NK-92 (cell line): ENCODE results near the gene SETD2.

Source experiments
- DNase-seq: peaks from one replicate; lab custom pipeline; 2025; ENCODE audit not compliant: unreplicated experiment; lab: John Stamatoyannopoulos, UW

The SETD2 gene

GRCh38 chr3:47010111-47010712 is 153.7 kb downstream of the SETD2 start:
- DNase-seq: no peak

- no peak for DNase-seq
Measured at GRCh38 chr3:47009225-47010110, 154.4 kb downstream of the SETD2 start.

- no peak for DNase-seq
Measured at GRCh38 chr3:47008851-47009224, 155.1 kb downstream of the SETD2 start.

- no peak for DNase-seq
Measured at GRCh38 chr3:47008234-47008796, 155.6 kb downstream of the SETD2 start.

- DNase-seq: no peak
Measured at GRCh38 chr3:47007482-47008233, 156.3 kb downstream of the SETD2 start.

- no peak for DNase-seq
Measured at GRCh38 chr3:47007001-47007400, 156.9 kb downstream of the SETD2 start.

- DNase-seq: no peak
Measured at GRCh38 chr3:47006145-47006651, 157.7 kb downstream of the SETD2 start.

GRCh38 chr3:47005212-47006144 is 158.4 kb downstream of the SETD2 start:
- DNase-seq: no peak

GRCh38 chr3:47004369-47005211 is 159.3 kb downstream of the SETD2 start:
- DNase-seq: no peak

- DNase-seq: no peak
Measured at GRCh38 chr3:47003461-47004368, 160.2 kb downstream of the SETD2 start.

GRCh38 chr3:47003056-47003410 is 160.9 kb downstream of the SETD2 start:
- no peak for DNase-seq

- no peak for DNase-seq
Measured at GRCh38 chr3:47002171-47003055, 161.5 kb downstream of the SETD2 start.

GRCh38 chr3:47001731-47002170 is 162.2 kb downstream of the SETD2 start:
- no peak for DNase-seq

- no peak for DNase-seq
Measured at GRCh38 chr3:47000922-47001730, 162.8 kb downstream of the SETD2 start.

- no peak for DNase-seq
Measured at GRCh38 chr3:47000198-47000815, 163.6 kb downstream of the SETD2 start.
